PC-9 (cell line): Measurements from ENCODE around the gene AZGP1.
"Not testable (repeated sequence)": the region's sequence is repeated elsewhere in the genome, so short reads cannot be mapped to it uniquely, and the experiment has no call there.

ENCODE experiments used
- EZH2 ChIP-seq: fragments of 200-600 bp; sonication (generic); IDR thresholded peaks from 2 replicates; pipeline ENCODE4 v1.8.0; 2017; ENCODE audit warnings: antibody characterized with exemption, low read depth
- TF ChIP-seq, protein P1 (sequence below): fragments of 200-600 bp; sonication (generic); conservative IDR thresholded peaks from 2 replicates; pipeline ENCODE4 v1.6.1; 2017; ENCODE audit warnings: mixed run types, antibody characterized with exemption, mild to moderate bottlenecking, moderate library complexity

DNA sequence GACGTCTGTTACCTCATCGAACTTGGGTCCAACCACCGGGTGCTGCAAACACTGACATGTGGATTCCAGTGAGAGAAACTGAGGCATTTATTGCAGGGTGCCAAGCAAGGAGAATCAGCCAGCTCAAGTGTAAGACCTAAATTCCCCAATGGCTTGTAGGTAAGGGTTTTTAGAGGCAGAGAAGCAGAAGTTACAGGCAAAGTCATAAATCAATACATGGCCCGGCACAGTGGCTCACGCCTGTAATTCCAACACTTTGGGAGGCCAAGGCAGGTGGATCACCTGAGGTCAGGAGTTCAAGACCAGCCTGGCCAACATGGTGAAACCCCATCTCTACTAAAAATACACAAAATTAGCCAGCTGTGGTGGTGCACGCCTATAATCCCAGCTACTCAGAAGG lies 15.7 kb upstream of the AZGP1 start:
- TF ChIP-seq, protein P1, sequence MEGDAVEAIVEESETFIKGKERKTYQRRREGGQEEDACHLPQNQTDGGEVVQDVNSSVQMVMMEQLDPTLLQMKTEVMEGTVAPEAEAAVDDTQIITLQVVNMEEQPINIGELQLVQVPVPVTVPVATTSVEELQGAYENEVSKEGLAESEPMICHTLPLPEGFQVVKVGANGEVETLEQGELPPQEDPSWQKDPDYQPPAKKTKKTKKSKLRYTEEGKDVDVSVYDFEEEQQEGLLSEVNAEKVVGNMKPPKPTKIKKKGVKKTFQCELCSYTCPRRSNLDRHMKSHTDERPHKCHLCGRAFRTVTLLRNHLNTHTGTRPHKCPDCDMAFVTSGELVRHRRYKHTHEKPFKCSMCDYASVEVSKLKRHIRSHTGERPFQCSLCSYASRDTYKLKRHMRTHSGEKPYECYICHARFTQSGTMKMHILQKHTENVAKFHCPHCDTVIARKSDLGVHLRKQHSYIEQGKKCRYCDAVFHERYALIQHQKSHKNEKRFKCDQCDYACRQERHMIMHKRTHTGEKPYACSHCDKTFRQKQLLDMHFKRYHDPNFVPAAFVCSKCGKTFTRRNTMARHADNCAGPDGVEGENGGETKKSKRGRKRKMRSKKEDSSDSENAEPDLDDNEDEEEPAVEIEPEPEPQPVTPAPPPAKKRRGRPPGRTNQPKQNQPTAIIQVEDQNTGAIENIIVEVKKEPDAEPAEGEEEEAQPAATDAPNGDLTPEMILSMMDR: not testable (repeated sequence)
- TF ChIP-seq EZH2: not testable (repeated sequence)
